ENCODE results near the gene FAM53A. TPM values are rescaled to one million over a fixed set of nuclear protein-coding genes. Genes with fewer than 3 reads are reported as not detected.

The FAM53A gene
- total and polyA plus RNA-seq, 4 donors: 0.44 to 2.2 (median 0.97) TPM

GRCh38 chr4:1711571-1712215 lies 27.6 kb upstream of the FAM53A start:
- peak overlapping the region; percentile 81 to 94 (median 81) for H3K4me3 ChIP-seq (ENCODE audit: low read depth in 1 of 3, low read length in 3 of 3)
- H3K9ac ChIP-seq (ENCODE audit: low read depth in 1 of 2, low read length in 2 of 2): peak overlapping the region; percentile 87 to 90
- TF ChIP-seq SP1 (IDR thresholded peaks at IDR 0.05) (peak; percentile 9), JUND (IDR thresholded peaks at IDR 0.05) (no peak), YY1 (IDR thresholded peaks at IDR 0.05) (peak; percentile 38)
- under 1% methylated on average over 85 of the region's 85 CpGs for WGBS
- peaks cover 0 to 2% (median 0%) of the 10 kb centered on the region in 4 donors for H3K36me3 ChIP-seq (ENCODE audit: control insufficient read depth in 4 of 4, insufficient read depth in 3 of 4, low read depth in 1 of 4, low read length in 3 of 4)
- no peaks in the 10 kb centered on the region for H3K9me3 ChIP-seq (ENCODE audit: control insufficient read depth in 4 of 4, low read length in 3 of 4)
- DNase-seq (ENCODE audit: low spot score): no peak
- no peaks in the 10 kb centered on the region for H3K27me3 ChIP-seq (ENCODE audit: control insufficient read depth in 4 of 4, insufficient read depth in 4 of 4, low read length in 3 of 4)
- H3K27ac ChIP-seq (ENCODE audit: low read depth in 1 of 2, low read length in 2 of 2): peak overlapping the region; percentile 96 to 100
- peaks cover 6 to 28% (median 18%) of the 10 kb centered on the region in 4 donors for H3K4me1 ChIP-seq (ENCODE audit: control insufficient read depth in 4 of 4, insufficient read depth in 4 of 4, low read length in 3 of 4)

GRCh38 chr4:1711055-1711570 lies 27.0 kb upstream of the FAM53A start:
- Histone ChIP-seq H3K9ac (ENCODE audit: low read depth in 1 of 2, low read length in 2 of 2) (peak overlapping the region; percentile 87 to 90), H3K4me1 (ENCODE audit: control insufficient read depth in 4 of 4, insufficient read depth in 4 of 4, low read length in 3 of 4) (peaks cover 6 to 25% (median 17%) of the 10 kb centered on the region in 4 donors), H3K4me3 (ENCODE audit: low read depth in 1 of 3, low read length in 3 of 3) (peak overlapping the region; percentile 81 to 94 (median 81)), H3K9me3 (ENCODE audit: control insufficient read depth in 4 of 4, low read length in 3 of 4) (no peaks in the 10 kb centered on the region), H3K27me3 (ENCODE audit: control insufficient read depth in 4 of 4, insufficient read depth in 4 of 4, low read length in 3 of 4) (no peaks in the 10 kb centered on the region), H3K27ac (ENCODE audit: low read depth in 1 of 2, low read length in 2 of 2) (peak overlapping the region; percentile 96 to 100), H3K36me3 (ENCODE audit: control insufficient read depth in 4 of 4, insufficient read depth in 3 of 4, low read depth in 1 of 4, low read length in 3 of 4) (peaks cover 0 to 4% (median 2%) of the 10 kb centered on the region in 4 donors)
- TF ChIP-seq RXRA (IDR thresholded peaks at IDR 0.05) (no peak), MAX (IDR thresholded peaks at IDR 0.05) (no peak), HNF4G (IDR thresholded peaks at IDR 0.05) (no peak), FOXA1 (IDR thresholded peaks at IDR 0.05) (no peak), JUND (IDR thresholded peaks at IDR 0.05) (no peak), CTCF (IDR thresholded peaks at IDR 0.05; ENCODE audit: low read depth, low read length, missing input control) (no peak), EGR1 (IDR thresholded peaks at IDR 0.05; ENCODE audit: low read depth in 2 of 2) (no peak), NR2F2 (IDR thresholded peaks at IDR 0.05) (no peak), GABPA (IDR thresholded peaks at IDR 0.05 in 1 of 2, conservative IDR thresholded peaks at IDR 0.05 in 1 of 2) (no peak), SP1 (IDR thresholded peaks at IDR 0.05) (no peak), TAF1 (conservative IDR thresholded peaks at IDR 0.05) (no peak), YY1 (IDR thresholded peaks at IDR 0.05) (no peak), HNF4A (conservative IDR thresholded peaks at IDR 0.05) (no peak), FOXA2 (IDR thresholded peaks at IDR 0.05) (no peak), RAD21 (IDR thresholded peaks at IDR 0.05) (no peak)
- TF ChIP-seq, protein P1, sequence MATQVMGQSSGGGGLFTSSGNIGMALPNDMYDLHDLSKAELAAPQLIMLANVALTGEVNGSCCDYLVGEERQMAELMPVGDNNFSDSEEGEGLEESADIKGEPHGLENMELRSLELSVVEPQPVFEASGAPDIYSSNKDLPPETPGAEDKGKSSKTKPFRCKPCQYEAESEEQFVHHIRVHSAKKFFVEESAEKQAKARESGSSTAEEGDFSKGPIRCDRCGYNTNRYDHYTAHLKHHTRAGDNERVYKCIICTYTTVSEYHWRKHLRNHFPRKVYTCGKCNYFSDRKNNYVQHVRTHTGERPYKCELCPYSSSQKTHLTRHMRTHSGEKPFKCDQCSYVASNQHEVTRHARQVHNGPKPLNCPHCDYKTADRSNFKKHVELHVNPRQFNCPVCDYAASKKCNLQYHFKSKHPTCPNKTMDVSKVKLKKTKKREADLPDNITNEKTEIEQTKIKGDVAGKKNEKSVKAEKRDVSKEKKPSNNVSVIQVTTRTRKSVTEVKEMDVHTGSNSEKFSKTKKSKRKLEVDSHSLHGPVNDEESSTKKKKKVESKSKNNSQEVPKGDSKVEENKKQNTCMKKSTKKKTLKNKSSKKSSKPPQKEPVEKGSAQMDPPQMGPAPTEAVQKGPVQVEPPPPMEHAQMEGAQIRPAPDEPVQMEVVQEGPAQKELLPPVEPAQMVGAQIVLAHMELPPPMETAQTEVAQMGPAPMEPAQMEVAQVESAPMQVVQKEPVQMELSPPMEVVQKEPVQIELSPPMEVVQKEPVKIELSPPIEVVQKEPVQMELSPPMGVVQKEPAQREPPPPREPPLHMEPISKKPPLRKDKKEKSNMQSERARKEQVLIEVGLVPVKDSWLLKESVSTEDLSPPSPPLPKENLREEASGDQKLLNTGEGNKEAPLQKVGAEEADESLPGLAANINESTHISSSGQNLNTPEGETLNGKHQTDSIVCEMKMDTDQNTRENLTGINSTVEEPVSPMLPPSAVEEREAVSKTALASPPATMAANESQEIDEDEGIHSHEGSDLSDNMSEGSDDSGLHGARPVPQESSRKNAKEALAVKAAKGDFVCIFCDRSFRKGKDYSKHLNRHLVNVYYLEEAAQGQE (IDR thresholded peaks at IDR 0.05): no peak
- TF ChIP-seq, protein P2, sequence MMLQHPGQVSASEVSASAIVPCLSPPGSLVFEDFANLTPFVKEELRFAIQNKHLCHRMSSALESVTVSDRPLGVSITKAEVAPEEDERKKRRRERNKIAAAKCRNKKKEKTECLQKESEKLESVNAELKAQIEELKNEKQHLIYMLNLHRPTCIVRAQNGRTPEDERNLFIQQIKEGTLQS (IDR thresholded peaks at IDR 0.05): no peak
- TF ChIP-seq, protein P3, sequence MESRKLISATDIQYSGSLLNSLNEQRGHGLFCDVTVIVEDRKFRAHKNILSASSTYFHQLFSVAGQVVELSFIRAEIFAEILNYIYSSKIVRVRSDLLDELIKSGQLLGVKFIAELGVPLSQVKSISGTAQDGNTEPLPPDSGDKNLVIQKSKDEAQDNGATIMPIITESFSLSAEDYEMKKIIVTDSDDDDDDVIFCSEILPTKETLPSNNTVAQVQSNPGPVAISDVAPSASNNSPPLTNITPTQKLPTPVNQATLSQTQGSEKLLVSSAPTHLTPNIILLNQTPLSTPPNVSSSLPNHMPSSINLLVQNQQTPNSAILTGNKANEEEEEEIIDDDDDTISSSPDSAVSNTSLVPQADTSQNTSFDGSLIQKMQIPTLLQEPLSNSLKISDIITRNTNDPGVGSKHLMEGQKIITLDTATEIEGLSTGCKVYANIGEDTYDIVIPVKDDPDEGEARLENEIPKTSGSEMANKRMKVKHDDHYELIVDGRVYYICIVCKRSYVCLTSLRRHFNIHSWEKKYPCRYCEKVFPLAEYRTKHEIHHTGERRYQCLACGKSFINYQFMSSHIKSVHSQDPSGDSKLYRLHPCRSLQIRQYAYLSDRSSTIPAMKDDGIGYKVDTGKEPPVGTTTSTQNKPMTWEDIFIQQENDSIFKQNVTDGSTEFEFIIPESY (IDR thresholded peaks at IDR 0.05): no peak
- 20% methylated on average over 22 of the region's 22 CpGs for WGBS
- no peak for DNase-seq (ENCODE audit: low spot score)
